Progenitor cell of endocrine pancreas (in vitro differentiated cells): Measurements from ENCODE around the gene B9D1. TPM values are rescaled to one million over a fixed set of nuclear protein-coding genes. Genes with fewer than 3 reads are reported as not detected.

Experiments used
- DNase-seq: peaks from one replicate; pipeline ENCODE4 v3.0.0; 2021; ENCODE audit warnings: low spot score; ENCODE audit not compliant: unreplicated experiment
- H3K27ac Mint-ChIP-seq: 2 replicates; pipeline ENCODE4 v1.8.0; 2021; ENCODE audit warnings: mild to moderate bottlenecking, moderate library complexity, mixed read lengths
- H3K27me3 Mint-ChIP-seq: 2 replicates; pipeline ENCODE4 v1.8.0; 2021; ENCODE audit warnings: mixed read lengths
- H3K36me3 Mint-ChIP-seq: 2 replicates; pipeline ENCODE4 v1.8.0; 2022; ENCODE audit warnings: mixed read lengths; ENCODE audit not compliant: insufficient read depth
- H3K4me1 Mint-ChIP-seq: 2 replicates; pipeline ENCODE4 v1.8.0; 2021; ENCODE audit warnings: low read depth, mixed read lengths
- H3K4me3 Mint-ChIP-seq: 2 replicates; pipeline ENCODE4 v1.8.0; 2021; ENCODE audit warnings: low read depth, mild to moderate bottlenecking, moderate library complexity, mixed read lengths
- H3K9me3 Mint-ChIP-seq: 2 replicates; pipeline ENCODE4 v1.8.0; 2021; ENCODE audit warnings: low read depth, mixed read lengths
- CTCF ChIP-seq: fragments of 200-600 bp; sonication (generic); IDR thresholded peaks from one replicate; pipeline ENCODE4 v1.5.0; 2021; ENCODE audit warnings: antibody characterized with exemption, mild to moderate bottlenecking; ENCODE audit not compliant: unreplicated experiment
- total RNA-seq: library from RNA; stranded (reverse); gene quantifications from 2 replicates; pipeline ENCODE4 v1.2.1, GENCODE V29; 2021

B9D1 gene
- total RNA-seq, 1 donor from 2014 or later, result 27.3 TPM

GRCh38 chr17:19364699-19365498, 2.4 kb upstream of the B9D1 start:
- H3K27ac Mint-ChIP-seq, result no peak overlapping the region
- peaks cover 3% of the 10 kb centered on the region for H3K27me3 Mint-ChIP-seq
- H3K36me3 Mint-ChIP-seq, result no peaks in the 10 kb centered on the region
- H3K4me1 Mint-ChIP-seq, result peaks cover 10% of the 10 kb centered on the region
- H3K4me3 Mint-ChIP-seq, result no peak overlapping the region
- TF ChIP-seq CTCF, result no peak
- no peaks in the 10 kb centered on the region for H3K9me3 Mint-ChIP-seq
- no peak for DNase-seq

DNA sequence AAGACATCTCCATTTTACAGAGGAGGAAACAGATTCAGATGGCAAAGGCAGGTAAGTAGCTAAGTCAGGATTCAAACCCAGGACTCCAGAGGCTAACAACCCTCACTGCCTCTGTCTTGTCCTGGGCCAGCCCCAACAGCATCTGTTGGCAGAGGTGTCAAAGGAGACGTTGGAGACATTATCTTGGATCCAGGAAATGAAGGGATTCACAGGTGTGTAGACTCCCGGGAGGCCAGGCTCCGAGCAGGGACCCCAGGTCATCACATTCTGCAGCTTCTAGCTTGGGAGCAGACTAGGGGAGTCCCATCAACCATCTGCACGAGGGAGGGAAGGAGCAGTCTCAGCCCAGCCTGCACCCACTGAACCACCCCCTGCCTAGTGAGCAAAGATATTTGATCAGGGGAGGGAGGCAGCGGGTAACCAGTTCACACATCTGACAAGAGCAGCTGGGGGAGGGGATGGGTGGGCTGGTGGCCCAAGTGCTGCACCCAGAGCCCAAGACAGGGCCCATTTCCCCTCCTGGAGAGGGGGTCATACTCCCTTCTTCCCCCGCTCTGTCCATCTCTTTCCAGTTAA, 1.0 kb upstream of the B9D1 start:
- DNase-seq, result no peak
- H3K27me3 Mint-ChIP-seq, result peaks cover 3% of the 10 kb centered on the region
- TF ChIP-seq CTCF, result no peak
- H3K9me3 Mint-ChIP-seq, result no peaks in the 10 kb centered on the region
- no peak overlapping the region for H3K27ac Mint-ChIP-seq
- peak overlapping the region; percentile 88 for H3K4me3 Mint-ChIP-seq
- H3K36me3 Mint-ChIP-seq, result no peaks in the 10 kb centered on the region
- peaks cover 10% of the 10 kb centered on the region for H3K4me1 Mint-ChIP-seq

DNA sequence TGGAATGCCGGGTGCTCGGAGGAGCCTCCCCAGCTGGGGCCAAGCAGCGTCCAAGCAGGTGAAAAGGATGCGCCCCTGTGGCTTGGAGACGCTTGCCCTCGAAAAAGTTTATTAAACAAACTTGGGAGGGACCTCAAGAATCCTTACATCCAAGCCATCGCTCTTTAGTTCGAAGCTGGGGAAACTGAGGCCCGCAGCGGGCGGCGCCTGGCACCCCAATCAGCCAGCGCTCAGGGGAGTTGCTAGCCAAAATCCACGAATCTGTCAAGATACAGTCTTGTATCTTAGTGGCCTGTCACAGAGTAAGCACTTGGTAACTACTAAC, 553 bp upstream of the B9D1 start:
- H3K4me1 Mint-ChIP-seq, result peaks cover 10% of the 10 kb centered on the region
- peaks cover 3% of the 10 kb centered on the region for H3K27me3 Mint-ChIP-seq
- H3K36me3 Mint-ChIP-seq, result no peaks in the 10 kb centered on the region
- no peaks in the 10 kb centered on the region for H3K9me3 Mint-ChIP-seq
- no peak overlapping the region for H3K27ac Mint-ChIP-seq
- peak overlapping the region; percentile 88 for H3K4me3 Mint-ChIP-seq
- no peak for DNase-seq
- no peak for TF ChIP-seq CTCF

- H3K36me3 Mint-ChIP-seq, result peaks cover under 1% of the 10 kb centered on the region
- H3K4me1 Mint-ChIP-seq, result peaks cover 10% of the 10 kb centered on the region
- H3K27me3 Mint-ChIP-seq, result peaks cover 3% of the 10 kb centered on the region
- H3K9me3 Mint-ChIP-seq, result no peaks in the 10 kb centered on the region
- H3K4me3 Mint-ChIP-seq, result peak overlapping the region; percentile 88
- DNase-seq, result no peak
- no peak for TF ChIP-seq CTCF
- H3K27ac Mint-ChIP-seq, result peak overlapping the region; percentile 89
Observed at GRCh38 chr17:19361944-19362276, 613 bp downstream of the B9D1 start.

- H3K4me3 Mint-ChIP-seq, result peak overlapping the region; percentile 72
- no peak overlapping the region for H3K27ac Mint-ChIP-seq
- DNase-seq, result no peak
- H3K27me3 Mint-ChIP-seq, result peaks cover 3% of the 10 kb centered on the region
- H3K9me3 Mint-ChIP-seq, result no peaks in the 10 kb centered on the region
- TF ChIP-seq CTCF, result no peak
- H3K4me1 Mint-ChIP-seq, result peaks cover 10% of the 10 kb centered on the region
- peaks cover 2% of the 10 kb centered on the region for H3K36me3 Mint-ChIP-seq
Observed at GRCh38 chr17:19361326-19361725, 1.2 kb downstream of the B9D1 start.
